Thoracic aorta (tissue), 2 donors: ENCODE measurements around the gene INSC. TPM values are rescaled to one million over a fixed set of nuclear protein-coding genes. Genes with fewer than 3 reads are reported as not detected.

ENCODE experiments used
- ATAC-seq: fragments of 150-250 bp; one replicate; pipeline ENCODE4 v1.8.0; 2017; ENCODE audit warnings: low read depth; ENCODE audit not compliant: insufficient number of reproducible peaks, low FRiP score
- DNase-seq: peaks from one replicate; pipeline ENCODE4 v3.0.0-alpha.2; 2020; ENCODE audit warnings: low spot score
- H3K27ac ChIP-seq, 2 donors: fragments of 200-600 bp; sonication (generic); 1 replicate in 1 of 2; 2 replicates in 1 of 2; pipeline ENCODE4 v1.5.1; 2016; ENCODE audit warnings: mild to moderate bottlenecking in 2 of 2, moderate library complexity in 2 of 2
- H3K27me3 ChIP-seq: fragments of 200-600 bp; sonication (generic); replicated peaks from 2 replicates; pipeline ENCODE4 v1.6.0; 2016; ENCODE audit warnings: mild to moderate bottlenecking; ENCODE audit not compliant: insufficient read depth
- H3K36me3 ChIP-seq: fragments of 200-600 bp; sonication (generic); one replicate; pipeline ENCODE4 v1.5.1; 2016
- H3K4me1 ChIP-seq, 2 donors: fragments of 200-600 bp; sonication (generic); 1 replicate in 1 of 2; 2 replicates in 1 of 2; pipeline versions ENCODE4 v1.5.1 to v1.6.0; 2016; ENCODE audit warnings: low read depth in 2 of 2, mild to moderate bottlenecking in 1 of 2; ENCODE audit not compliant: control insufficient read depth in 1 of 2
- H3K4me3 ChIP-seq: fragments of 200-600 bp; sonication (generic); 2 replicates; pipeline ENCODE4 v1.5.1; 2016; ENCODE audit warnings: mild to moderate bottlenecking
- H3K9me3 ChIP-seq: fragments of 200-600 bp; sonication (generic); 2 replicates; pipeline ENCODE4 v1.5.1; 2016
- CTCF ChIP-seq: fragments of 200-600 bp; sonication (generic); IDR thresholded peaks from one replicate; pipeline ENCODE4 v1.5.1; 2019; ENCODE audit warnings: antibody characterized with exemption
- total RNA-seq, 2 donors: library from RNA; depleted of rRNA; stranded (reverse); fragments of >200 nt; gene quantifications; one replicate each; pipeline versions ENCODE4 v1.1.0 to v1.2.3, GENCODE V29; 2016

INSC gene
- total RNA-seq, 2 donors from 2014 or later = 0.35 TPM; not detected in 1

DNA sequence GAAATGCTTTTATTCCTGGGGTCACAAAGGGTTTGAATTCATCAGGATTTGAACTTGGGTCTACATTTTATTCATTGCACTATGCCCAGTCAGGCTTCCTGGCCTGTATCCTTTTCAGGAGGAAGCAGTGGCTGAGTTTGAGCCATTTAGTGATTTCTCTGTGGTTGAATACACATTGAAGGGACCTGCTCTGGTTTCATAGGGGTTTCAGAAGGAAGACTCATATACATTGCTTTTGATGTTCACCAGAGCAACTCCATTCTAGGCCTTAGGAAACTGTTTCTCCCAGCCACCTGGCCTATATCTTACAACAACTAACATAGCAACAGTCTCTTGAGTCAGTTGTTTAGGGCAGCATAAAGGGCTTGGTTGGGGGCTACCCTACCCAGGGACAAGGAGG lies 165.7 kb downstream of the INSC start:
- ATAC-seq = no peak
- DNase-seq = no peak
- H3K4me3 ChIP-seq = no peak overlapping the region
- H3K27me3 ChIP-seq = no peaks in the 10 kb centered on the region
- H3K9me3 ChIP-seq = no peaks in the 10 kb centered on the region
- no peaks in the 10 kb centered on the region for H3K4me1 ChIP-seq
- H3K27ac ChIP-seq = no peak overlapping the region
- H3K36me3 ChIP-seq = no peaks in the 10 kb centered on the region
- TF ChIP-seq CTCF = no peak

DNA sequence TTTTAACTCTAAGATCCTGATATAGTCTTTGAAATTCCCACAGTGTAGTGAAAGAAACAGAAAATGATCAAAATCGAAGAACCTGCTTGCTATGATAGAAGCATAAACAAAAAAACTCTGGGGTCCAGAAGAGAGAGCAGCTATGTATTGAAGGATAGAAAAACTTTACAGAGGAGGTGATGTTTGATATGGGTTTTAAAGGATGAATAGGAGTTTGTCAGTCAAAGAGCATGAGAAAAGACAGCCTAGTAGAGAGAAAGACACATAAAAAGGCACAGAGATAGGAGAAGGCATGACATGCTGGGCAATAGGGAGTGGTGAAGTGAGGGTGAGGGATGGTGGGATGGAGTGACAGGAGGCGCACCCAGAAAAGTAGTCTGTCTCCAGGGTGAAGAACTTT lies 168.0 kb downstream of the INSC start:
- Histone ChIP-seq H3K27ac (no peak overlapping the region), H3K9me3 (no peaks in the 10 kb centered on the region), H3K27me3 (no peaks in the 10 kb centered on the region), H3K4me3 (no peak overlapping the region), H3K4me1 (no peaks in the 10 kb centered on the region), H3K36me3 (no peaks in the 10 kb centered on the region)
- DNase-seq (no peak), ATAC-seq (no peak)
- no peak for TF ChIP-seq CTCF

DNA sequence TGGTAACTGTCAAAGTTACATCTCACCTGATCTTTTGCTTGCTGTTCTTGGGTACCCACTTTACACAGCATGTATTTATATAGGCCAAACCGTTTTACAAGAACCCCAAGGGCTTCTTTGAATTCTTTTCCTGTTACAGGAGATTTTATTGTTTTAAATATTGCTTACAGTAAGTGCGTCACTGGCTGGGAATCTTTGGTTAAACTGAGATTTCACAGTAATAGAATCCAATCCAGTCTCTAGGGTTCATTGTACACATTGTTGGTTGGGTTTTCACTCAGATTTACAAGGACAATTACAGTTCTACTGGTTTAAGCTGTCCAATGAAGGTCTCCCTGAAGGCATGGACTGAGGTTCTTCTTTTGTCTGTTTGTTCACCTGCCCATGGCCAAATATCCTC lies 171.7 kb downstream of the INSC start:
- no peak for TF ChIP-seq CTCF

GRCh38 chr11:15288863-15289262 lies 174.1 kb downstream of the INSC start:
- Histone ChIP-seq H3K27me3 (no peaks in the 10 kb centered on the region), H3K4me1 (no peaks in the 10 kb centered on the region), H3K27ac (no peak overlapping the region), H3K36me3 (no peaks in the 10 kb centered on the region), H3K9me3 (no peaks in the 10 kb centered on the region), H3K4me3 (no peak overlapping the region)
- no peak for DNase-seq
- TF ChIP-seq CTCF = no peak
- ATAC-seq = no peak

More for the DNA sequence above, 171.7 kb downstream of the INSC start:
- Histone ChIP-seq H3K4me1 (no peaks in the 10 kb centered on the region), H3K4me3 (no peak overlapping the region), H3K9me3 (no peaks in the 10 kb centered on the region), H3K27ac (no peak overlapping the region), H3K27me3 (no peaks in the 10 kb centered on the region), H3K36me3 (no peaks in the 10 kb centered on the region)
- no peak for ATAC-seq
- no peak for DNase-seq

GRCh38 chr11:15289723-15290122 lies 175.0 kb downstream of the INSC start:
- Histone ChIP-seq H3K4me1 (no peaks in the 10 kb centered on the region), H3K27ac (no peak overlapping the region), H3K36me3 (no peaks in the 10 kb centered on the region), H3K4me3 (no peak overlapping the region), H3K27me3 (no peaks in the 10 kb centered on the region), H3K9me3 (no peaks in the 10 kb centered on the region)
- no peak for DNase-seq
- no peak for ATAC-seq
- no peak for TF ChIP-seq CTCF
